ENCODE measurements around the gene FUCA1. TPM values are rescaled to one million over a fixed set of nuclear protein-coding genes. Genes with fewer than 3 reads are reported as not detected.

The FUCA1 gene
- polyA plus RNA-seq, 3 donors = 24.2 to 97.7 (median 96.6) TPM

DNA sequence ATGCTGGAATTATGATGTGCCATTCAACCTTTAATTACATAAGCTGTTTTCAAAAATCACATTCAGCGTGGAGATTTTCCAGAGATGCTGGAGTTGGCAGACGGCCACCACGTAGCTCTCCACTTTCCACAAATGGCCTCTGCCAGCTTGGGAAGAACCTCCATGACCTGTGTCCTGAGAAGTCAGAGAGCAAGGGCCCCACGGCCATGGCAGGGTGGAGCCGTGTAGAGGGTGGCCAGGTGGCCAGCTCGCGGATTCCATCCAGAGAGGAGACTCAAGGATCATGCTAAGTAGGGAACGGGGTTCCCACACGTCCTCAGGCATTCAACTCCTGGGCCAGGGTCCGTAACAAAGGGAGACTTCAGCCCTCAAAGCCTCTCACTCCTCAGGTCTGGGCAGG, 66.2 kb downstream of the FUCA1 start:
- Mint-ChIP-seq H3K27ac (peak overlapping the region in 3 of 7 donors; percentile 53 to 96 (median 92)), H3K27me3 (ENCODE audit: low read depth in 3 of 3) (peaks cover 0 to 3% (median 3%) of the 10 kb centered on the region in 3 donors), H3K4me1 (peaks cover 57% of the 10 kb centered on the region), H3K36me3 (peaks cover 47 to 61% of the 10 kb centered on the region in 2 donors), H3K9me3 (no peaks in the 10 kb centered on the region), H3K4me3 (no peak overlapping the region)
- intact Hi-C loops (cut with micrococcal nuclease) = loop anchor here (2.0 to 10.0 kb wide), 2 partner anchors 23 to 113 kb away; partner anchors contain the start of genes CNR2 (in 1 of the 2) and PITHD1 (in 1 of the 2)
- Histone ChIP-seq H3K4me2 (replicated peaks; ENCODE audit: extremely low read depth, low read length, poor library complexity, severe bottlenecking) (peak overlapping the region; percentile 98), H3K9ac (ENCODE audit: insufficient read depth, low read length, poor library complexity, severe bottlenecking) (no peak overlapping the region), H3K4me1 (ENCODE audit: control insufficient read depth in 1 of 2, insufficient read depth in 2 of 2, low read length in 2 of 2) (peaks cover 51 to 61% of the 10 kb centered on the region in 2 donors), H3K27me3 (ENCODE audit: control insufficient read depth in 2 of 2, insufficient read depth in 2 of 2, low read length in 2 of 2) (no peaks in the 10 kb centered on the region), H3K36me3 (replicated peaks in 1 of 2; ENCODE audit: control insufficient read depth in 1 of 2, insufficient read depth in 2 of 2, low read length in 2 of 2) (peaks cover 11 to 46% of the 10 kb centered on the region in 2 donors), H3K27ac (ENCODE audit: low read depth in 1 of 2, low read length in 2 of 2) (peak overlapping the region in 1 of 2 donors; percentile 97), H4K20me1 (ENCODE audit: insufficient read depth, low read length) (no peaks in the 10 kb centered on the region), H3K9me3 (replicated peaks in 1 of 2; ENCODE audit: control insufficient read depth in 1 of 2, insufficient read depth in 1 of 2, low read length in 2 of 2) (no peaks in the 10 kb centered on the region), H2AFZ (ENCODE audit: insufficient read depth, low read depth, low read length, poor library complexity, severe bottlenecking) (no peak overlapping the region), H3K4me3 (replicated peaks in 1 of 3; ENCODE audit: low read depth in 2 of 3, low read length in 3 of 3) (peak overlapping the region in 1 of 3 experiments; percentile 85), H3K79me2 (ENCODE audit: insufficient read depth, low read length) (peaks cover 5% of the 10 kb centered on the region)
- 88% methylated on average over 5 of the region's 10 CpGs for WGBS (ENCODE audit: insufficient coverage)
- DNase-seq = no peak
- TF ChIP-seq, protein P1, sequence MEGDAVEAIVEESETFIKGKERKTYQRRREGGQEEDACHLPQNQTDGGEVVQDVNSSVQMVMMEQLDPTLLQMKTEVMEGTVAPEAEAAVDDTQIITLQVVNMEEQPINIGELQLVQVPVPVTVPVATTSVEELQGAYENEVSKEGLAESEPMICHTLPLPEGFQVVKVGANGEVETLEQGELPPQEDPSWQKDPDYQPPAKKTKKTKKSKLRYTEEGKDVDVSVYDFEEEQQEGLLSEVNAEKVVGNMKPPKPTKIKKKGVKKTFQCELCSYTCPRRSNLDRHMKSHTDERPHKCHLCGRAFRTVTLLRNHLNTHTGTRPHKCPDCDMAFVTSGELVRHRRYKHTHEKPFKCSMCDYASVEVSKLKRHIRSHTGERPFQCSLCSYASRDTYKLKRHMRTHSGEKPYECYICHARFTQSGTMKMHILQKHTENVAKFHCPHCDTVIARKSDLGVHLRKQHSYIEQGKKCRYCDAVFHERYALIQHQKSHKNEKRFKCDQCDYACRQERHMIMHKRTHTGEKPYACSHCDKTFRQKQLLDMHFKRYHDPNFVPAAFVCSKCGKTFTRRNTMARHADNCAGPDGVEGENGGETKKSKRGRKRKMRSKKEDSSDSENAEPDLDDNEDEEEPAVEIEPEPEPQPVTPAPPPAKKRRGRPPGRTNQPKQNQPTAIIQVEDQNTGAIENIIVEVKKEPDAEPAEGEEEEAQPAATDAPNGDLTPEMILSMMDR (IDR thresholded peaks at IDR 0.05) = no peak

DNA sequence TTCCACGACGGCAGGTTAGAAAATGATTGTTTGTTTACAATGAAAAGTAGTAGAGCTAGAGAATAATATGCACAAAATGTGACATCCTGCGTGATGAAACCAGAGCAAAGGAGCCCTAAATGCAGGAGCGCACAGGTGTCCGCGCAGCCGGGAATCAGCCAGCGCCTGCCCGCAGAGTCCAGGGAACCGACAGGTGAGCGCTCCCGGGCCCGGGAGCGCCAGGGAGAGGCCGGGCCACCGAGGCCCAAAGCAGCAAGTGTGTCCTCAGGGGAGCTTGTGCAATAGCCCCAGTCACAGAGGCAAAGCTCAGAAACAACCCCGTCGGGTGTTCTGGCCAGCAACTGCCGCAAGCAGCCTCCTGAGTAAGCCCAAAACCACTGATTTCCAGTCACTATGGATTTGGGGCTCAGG, 66.7 kb downstream of the FUCA1 start:
- peak in 2 of 3 donors; percentile 43 to 59 for DNase-seq
- Mint-ChIP-seq H3K27me3 (ENCODE audit: low read depth in 3 of 3) (peaks cover 0 to 3% (median 3%) of the 10 kb centered on the region in 3 donors), H3K4me1 (peaks cover 51% of the 10 kb centered on the region), H3K4me3 (peak overlapping the region; percentile 87 to 89), H3K27ac (peak overlapping the region; percentile 91 to 97 (median 92)), H3K36me3 (peaks cover 47 to 61% of the 10 kb centered on the region in 2 donors), H3K9me3 (no peaks in the 10 kb centered on the region)
- peak overlapping the region; percentile 62 to 88 (median 85) for H3K4me3 ChIP-seq (replicated peaks in 1 of 3; ENCODE audit: low read depth in 2 of 3, low read length in 3 of 3)
- H3K4me2 ChIP-seq (replicated peaks; ENCODE audit: extremely low read depth, low read length, poor library complexity, severe bottlenecking) = peak overlapping the region; percentile 98
- no peaks in the 10 kb centered on the region for H3K9me3 ChIP-seq (replicated peaks in 1 of 2; ENCODE audit: control insufficient read depth in 1 of 2, insufficient read depth in 1 of 2, low read length in 2 of 2)
- H3K4me1 ChIP-seq (ENCODE audit: control insufficient read depth in 1 of 2, insufficient read depth in 2 of 2, low read length in 2 of 2) = peaks cover 46 to 56% of the 10 kb centered on the region in 2 donors
- H3K79me2 ChIP-seq (ENCODE audit: insufficient read depth, low read length) = peaks cover 5% of the 10 kb centered on the region
- TF ChIP-seq, protein P1 (IDR thresholded peaks at IDR 0.05) = no peak
- 31% methylated on average over 19 of the region's 19 CpGs for WGBS (ENCODE audit: insufficient coverage)
- intact Hi-C loops (cut with micrococcal nuclease) = loop anchor here (2.0 to 10.0 kb wide), 2 partner anchors 23 to 113 kb away; partner anchors contain the start of genes CNR2 (in 1 of the 2) and PITHD1 (in 1 of the 2)
- no peaks in the 10 kb centered on the region for H3K27me3 ChIP-seq (ENCODE audit: control insufficient read depth in 2 of 2, insufficient read depth in 2 of 2, low read length in 2 of 2)
- H3K36me3 ChIP-seq (replicated peaks in 1 of 2; ENCODE audit: control insufficient read depth in 1 of 2, insufficient read depth in 2 of 2, low read length in 2 of 2) = peaks cover 16 to 51% of the 10 kb centered on the region in 2 donors
- H4K20me1 ChIP-seq (ENCODE audit: insufficient read depth, low read length) = no peaks in the 10 kb centered on the region
- H3K9ac ChIP-seq (ENCODE audit: insufficient read depth, low read length, poor library complexity, severe bottlenecking) = peak overlapping the region; percentile 94
- H3K27ac ChIP-seq (ENCODE audit: low read depth in 1 of 2, low read length in 2 of 2) = peak overlapping the region; percentile 67 to 97
- peak overlapping the region; percentile 87 for H2AFZ ChIP-seq (ENCODE audit: insufficient read depth, low read depth, low read length, poor library complexity, severe bottlenecking)

Measured in CD14-positive monocyte (primary cell).